OCI-LY7 (cell line): ENCODE measurements around the gene DMD. TPM values are rescaled to one million over a fixed set of nuclear protein-coding genes. Genes with fewer than 3 reads are reported as not detected.
A peak's percentile ranks its signal among the peaks of the same experiment; 100 is the strongest.

Source experiments
- BruUV-seq: library from RNA; stranded (reverse); fragments of 400-500 nt; replicated peaks from 2 replicates; lab custom pipeline; 2021; lab: Mats Ljungman, UMichigan
- CTCF ChIA-PET: fragments of 300-600 bp; sonication (Branson Sonifier 250); formaldehyde crosslinking; loops from one replicate; lab custom pipeline; 2022; ENCODE audit warnings: antibody characterized with exemption; ENCODE audit not compliant: unreplicated experiment; lab: Charles Lee
- POLR2A ChIA-PET: fragments of 300-600 bp; sonication (Branson Sonifier 250); formaldehyde crosslinking; loops from one replicate; lab custom pipeline; 2022; ENCODE audit warnings: antibody characterized with exemption; lab: Charles Lee
- DNase-seq: peaks from one replicate; pipeline ENCODE4 v3.0.0-alpha.2; 2015; ENCODE audit warnings: low spot score
- H2AFZ ChIP-seq: fragments of 200-600 bp; sonication (generic), shearing (Covaris generic); 2 replicates; pipeline ENCODE4 v1.6.1; 2014; ENCODE audit warnings: mild to moderate bottlenecking, antibody characterized with exemption, low read length, moderate library complexity
- H3K27ac ChIP-seq: fragments of 200-600 bp; sonication (generic); 2 replicates; pipeline ENCODE4 v1.5.1; 2014; ENCODE audit warnings: mixed run types, low read depth, mild to moderate bottlenecking, moderate library complexity, low read length, inconsistent platforms; ENCODE audit not compliant: poor library complexity, severe bottlenecking
- H3K36me3 ChIP-seq: fragments of 200-600 bp; sonication (generic); 2 replicates; pipeline ENCODE4 v1.6.1; 2014; ENCODE audit warnings: mild to moderate bottlenecking, antibody characterized with exemption, low read length, moderate library complexity, mixed read lengths; ENCODE audit not compliant: insufficient read depth
- H3K4me1 ChIP-seq: fragments of 200-600 bp; sonication (generic); 2 replicates; pipeline ENCODE4 v1.5.1; 2014; ENCODE audit warnings: mild to moderate bottlenecking, low read length; ENCODE audit not compliant: insufficient read depth, poor library complexity, severe bottlenecking
- H3K4me2 ChIP-seq: fragments of 200-600 bp; sonication (generic); 2 replicates; pipeline ENCODE4 v1.6.1; 2014; ENCODE audit warnings: mild to moderate bottlenecking, low read length
- H3K4me3 ChIP-seq: fragments of 200-600 bp; sonication (generic); 2 replicates; pipeline ENCODE4 v1.5.1; 2014; ENCODE audit warnings: mild to moderate bottlenecking, low read depth, low read length; ENCODE audit not compliant: poor library complexity, severe bottlenecking
- H3K79me2 ChIP-seq: fragments of 200-600 bp; sonication (generic); 2 replicates; pipeline ENCODE4 v1.6.1; 2016; ENCODE audit warnings: low read depth, mild to moderate bottlenecking, low read length, moderate library complexity, mixed read lengths; ENCODE audit not compliant: insufficient read depth
- H3K9me2 ChIP-seq: fragments of 200-600 bp; sonication (generic); 2 replicates; pipeline ENCODE4 v1.6.1; 2016; ENCODE audit warnings: mild to moderate bottlenecking, low read length, mixed read lengths; ENCODE audit not compliant: insufficient read depth
- H3K9me3 ChIP-seq: fragments of 200-600 bp; sonication (generic); 2 replicates; pipeline ENCODE4 v1.6.1; 2014; ENCODE audit warnings: mild to moderate bottlenecking, mixed run types, low read length, mixed read lengths
- H4K20me1 ChIP-seq: fragments of 200-600 bp; sonication (generic); 2 replicates; pipeline ENCODE4 v1.6.1; 2014; ENCODE audit warnings: mild to moderate bottlenecking, antibody characterized with exemption, low read length, moderate library complexity, mixed read lengths; ENCODE audit not compliant: insufficient read depth
- CTCF ChIP-seq: fragments of 200-600 bp; sonication (generic); conservative IDR thresholded peaks from 2 replicates; pipeline ENCODE4 v1.5.1; 2014; ENCODE audit warnings: mild to moderate bottlenecking, antibody characterized with exemption, low read length, moderate library complexity, mixed read lengths
- EZH2phosphoT487 ChIP-seq: fragments of 200-600 bp; sonication (generic); IDR thresholded peaks from 2 replicates; pipeline ENCODE4 v1.6.1; 2018; ENCODE audit warnings: low read depth, borderline replicate concordance, mild to moderate bottlenecking, mixed run types, antibody characterized with exemption, low read length, moderate library complexity, mixed read lengths
- intact Hi-C: fragments of 100-400 bp; cut with micrococcal nuclease; formaldehyde crosslinking; loops from one replicate; pipeline ENCODE4 v1.10.0; 2022; ENCODE audit not compliant: unreplicated experiment
- total RNA-seq, 2 experiments: library from RNA; depleted of rRNA in 1 of 2; stranded (reverse); fragments of >200 nt in 1 of 2; shearing (Covaris generic) in 1 of 2; gene quantifications; 2 replicates each; pipeline ENCODE4 v1.2.3, GENCODE V29; 2014 to 2022

The DMD gene
- total RNA-seq, 2 experiments from 2014 or later = 20.5 to 61.4 TPM

GRCh38 chrX:31228909-31229308 lies 1982.4 kb downstream of the DMD start:
- TF ChIP-seq CTCF (no peak), EZH2phosphoT487 (no peak)
- DNase-seq = peak; percentile 75
- Histone ChIP-seq H3K4me3 (peak overlapping the region; percentile 49), H3K79me2 (peaks cover 36% of the 10 kb centered on the region; the same call in 1 of the 2 replicates), H3K4me1 (peaks cover 66% of the 10 kb centered on the region), H2AFZ (no peak overlapping the region; the same call in 1 of the 2 replicates), H3K4me2 (peak overlapping the region; percentile 78), H3K36me3 (peaks cover 8% of the 10 kb centered on the region), H3K9me3 (no peaks in the 10 kb centered on the region), H3K27ac (peak overlapping the region; percentile 92), H3K9me2 (no peaks in the 10 kb centered on the region), H4K20me1 (no peaks in the 10 kb centered on the region)
- intact Hi-C loops = no loop called here
- CTCF ChIA-PET = no interaction called here
- POLR2A ChIA-PET = interaction anchor here (0.9 to 1.1 kb wide), 4 partner anchors 9 to 36 kb away, joined by 3 to 10 read pairs (median 4); no protein-coding TSS in a partner anchor
- no TSS peak for BruUV-seq

DNA sequence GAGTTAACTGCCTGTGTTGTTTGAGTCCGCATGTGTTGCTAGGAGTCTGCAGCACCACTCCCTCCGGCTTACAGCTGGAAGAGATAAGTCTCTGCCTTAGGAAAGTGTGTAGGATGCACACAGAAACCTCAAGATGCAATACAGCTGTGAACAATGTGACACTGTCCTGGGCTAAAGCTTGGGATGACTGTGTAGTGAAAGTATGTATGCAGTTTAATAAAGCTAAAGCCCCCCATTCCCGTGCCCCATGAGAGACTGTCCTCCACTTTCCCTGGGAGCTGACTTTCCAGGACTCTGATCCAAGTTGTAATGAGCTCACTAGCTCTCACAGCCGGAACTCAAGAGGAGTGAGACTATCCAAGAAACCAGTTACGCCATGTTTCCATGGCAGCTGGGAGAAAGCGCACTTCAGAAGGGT lies 1982.9 kb downstream of the DMD start:
- no peaks in the 10 kb centered on the region for H3K9me3 ChIP-seq
- ChIA-PET POLR2A (interaction anchor here (0.6 to 1.8 kb wide), 7 partner anchors 7 to 92 kb away, joined by 3 to 10 read pairs (median 4); no protein-coding TSS in a partner anchor), CTCF (no interaction called here)
- intact Hi-C loops = no loop called here
- peak overlapping the region; percentile 49 for H3K4me3 ChIP-seq
- no peaks in the 10 kb centered on the region for H4K20me1 ChIP-seq
- H3K36me3 ChIP-seq = peaks cover 8% of the 10 kb centered on the region
- no peaks in the 10 kb centered on the region for H3K9me2 ChIP-seq
- DNase-seq = no peak
- peaks cover 34% of the 10 kb centered on the region; the same call in 1 of the 2 replicates for H3K79me2 ChIP-seq
- no TSS peak for BruUV-seq
- H3K27ac ChIP-seq = peak overlapping the region; percentile 92
- no peak for TF ChIP-seq EZH2phosphoT487
- no peak for TF ChIP-seq CTCF
- H3K4me1 ChIP-seq = peaks cover 66% of the 10 kb centered on the region
- H2AFZ ChIP-seq = no peak overlapping the region; the same call in 1 of the 2 replicates
- peak overlapping the region; percentile 78 for H3K4me2 ChIP-seq

DNA sequence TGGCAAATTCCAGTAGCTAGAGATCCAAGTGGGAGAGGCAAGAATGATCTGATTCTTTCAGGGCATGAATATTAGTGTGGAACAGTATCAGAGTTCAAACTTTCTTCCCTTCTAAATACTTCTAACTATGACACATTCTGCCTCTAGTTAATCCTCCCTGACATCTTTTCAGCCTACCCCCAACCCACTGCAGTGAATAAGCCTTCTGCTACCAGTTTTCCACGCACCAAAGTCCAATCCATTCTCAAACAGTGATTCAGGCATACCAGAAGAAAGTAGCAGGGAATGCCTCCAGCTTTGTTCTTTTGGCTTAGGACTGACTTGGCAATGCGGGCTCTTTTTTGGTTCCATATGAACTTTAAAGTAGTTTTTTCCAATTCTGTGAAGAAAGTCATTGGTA lies 1984.1 kb downstream of the DMD start:
- intact Hi-C loops = no loop called here
- peaks cover 58% of the 10 kb centered on the region for H3K4me1 ChIP-seq
- H3K4me2 ChIP-seq = no peak overlapping the region
- no peak overlapping the region for H3K27ac ChIP-seq
- no peaks in the 10 kb centered on the region for H3K9me3 ChIP-seq
- no peaks in the 10 kb centered on the region for H3K9me2 ChIP-seq
- POLR2A ChIA-PET = interaction anchor here (1.8 kb wide), 1 partner anchor 9 kb away, joined by 4 read pairs; no protein-coding TSS in a partner anchor
- TF ChIP-seq CTCF (no peak), EZH2phosphoT487 (no peak)
- BruUV-seq = no TSS peak
- CTCF ChIA-PET = no interaction called here
- H4K20me1 ChIP-seq = no peaks in the 10 kb centered on the region
- DNase-seq = no peak
- H3K36me3 ChIP-seq = peaks cover 16% of the 10 kb centered on the region
- H3K4me3 ChIP-seq = no peak overlapping the region
- H2AFZ ChIP-seq = no peak overlapping the region
- peaks cover 31% of the 10 kb centered on the region; the same call in 1 of the 2 replicates for H3K79me2 ChIP-seq
